Panc1 (cell line): ENCODE results near the gene PKNOX2. TPM values are rescaled to one million over a fixed set of nuclear protein-coding genes. Genes with fewer than 3 reads are reported as not detected.

Source experiments
- ATAC-seq: fragments of 200-7000 bp; cut with Tn5 transposase; 2 replicates; pipeline ENCODE4 v1.9.1; 2020; ENCODE audit warnings: mild to moderate bottlenecking, moderate library complexity
- BruUV-seq: library from RNA; stranded (reverse); fragments of 400-500 nt; replicated peaks from 2 replicates; lab custom pipeline; 2021; lab: Mats Ljungman, UMichigan
- CTCF ChIA-PET: fragments of 300-600 bp; sonication (Branson Sonifier 250); formaldehyde crosslinking; loops from one replicate; lab custom pipeline; 2022; ENCODE audit warnings: antibody characterized with exemption; lab: Charles Lee
- POLR2A ChIA-PET: fragments of 300-600 bp; sonication (Branson Sonifier 250); formaldehyde crosslinking; loops from one replicate; lab custom pipeline; 2022; ENCODE audit warnings: antibody characterized with exemption; lab: Charles Lee
- DNase-seq: peaks from one replicate; pipeline ENCODE4 v3.0.0-alpha.2; 2010; ENCODE audit warnings: low read depth, low spot score
- H3K27ac ChIP-seq: 2 replicates; pipeline ENCODE4 v1.5.1; 2011; ENCODE audit warnings: mild to moderate bottlenecking, low read length, inconsistent platforms
- H3K27me3 ChIP-seq: fragments of 200-500 bp; sonication (Bioruptor generic); 2 replicates; pipeline ENCODE4 v1.6.0; 2014; ENCODE audit warnings: low read length, inconsistent platforms; ENCODE audit not compliant: control insufficient read depth, insufficient read depth
- H3K36me3 ChIP-seq: fragments of 200-500 bp; sonication (Bioruptor generic); 2 replicates; pipeline ENCODE4 v1.5.1; 2014; ENCODE audit warnings: inconsistent platforms, mild to moderate bottlenecking, low read length, moderate library complexity; ENCODE audit not compliant: control insufficient read depth, insufficient read depth
- H3K4me1 ChIP-seq: 2 replicates; pipeline ENCODE4 v1.5.1; 2011; ENCODE audit warnings: inconsistent platforms, mild to moderate bottlenecking, low read length, moderate library complexity; ENCODE audit not compliant: control insufficient read depth, insufficient read depth
- H3K4me3 ChIP-seq, 2 experiments: 2 replicates each; pipeline ENCODE4 v1.5.1; 2011 to 2012; ENCODE audit warnings: low read depth in 2 of 2, low read length in 2 of 2, mild to moderate bottlenecking in 2 of 2, inconsistent platforms in 1 of 2, moderate library complexity in 1 of 2
- H3K9me3 ChIP-seq: fragments of 200-500 bp; sonication (Bioruptor generic); 2 replicates; pipeline ENCODE4 v1.5.1; 2014; ENCODE audit warnings: low read depth, mild to moderate bottlenecking, inconsistent platforms, low read length, moderate library complexity; ENCODE audit not compliant: control insufficient read depth, insufficient read depth
- POLR2AphosphoS5 ChIP-seq: IDR thresholded peaks from 2 replicates; pipeline ENCODE4 v1.6.1; 2012; ENCODE audit warnings: mild to moderate bottlenecking, low read depth, low read length, moderate library complexity
- SIN3A ChIP-seq: IDR thresholded peaks from 2 replicates; pipeline ENCODE4 v1.6.1; 2012; ENCODE audit warnings: low read depth, mild to moderate bottlenecking, low read length, moderate library complexity, borderline replicate concordance; ENCODE audit not compliant: insufficient read depth
- TCF7L2 ChIP-seq: IDR thresholded peaks from 2 replicates; pipeline ENCODE4 v1.6.1; 2011; ENCODE audit warnings: mild to moderate bottlenecking, low read depth, low read length, inconsistent platforms
- in situ Hi-C: cut with HindIII; loops from 2 replicates; pipeline ENCODE4 v1.10.0; 2016; ENCODE audit warnings: low sequenced_read_pairs, low pct_unique_long_range_greater_than_20kb
- intact Hi-C: fragments of 100-400 bp; cut with micrococcal nuclease; formaldehyde crosslinking; loops from one replicate; pipeline ENCODE4 v1.10.0; 2022; ENCODE audit not compliant: unreplicated experiment
- total RNA-seq: library from RNA; stranded (reverse); gene quantifications from one replicate; pipeline ENCODE4 v1.2.1, GENCODE V29; 2021; ENCODE audit not compliant: unreplicated experiment
- TF ChIP-seq, protein P1 (sequence below): fragments of 450-650 bp; IDR thresholded peaks from 2 replicates; pipeline ENCODE4 v1.5.1; 2017; ENCODE audit warnings: mild to moderate bottlenecking
- TF ChIP-seq, protein P2 (sequence below), 2 experiments: IDR thresholded peaks; 2 replicates each; pipeline ENCODE4 v1.6.1; 2011 to 2012; ENCODE audit warnings: low read depth in 2 of 2, control low read depth in 1 of 2, low read length in 1 of 2, mild to moderate bottlenecking in 1 of 2, moderate library complexity in 1 of 2; ENCODE audit not compliant: insufficient read depth in 1 of 2

PKNOX2 gene
- total RNA-seq, 1 experiment from 2014 or later, result not detected

DNA sequence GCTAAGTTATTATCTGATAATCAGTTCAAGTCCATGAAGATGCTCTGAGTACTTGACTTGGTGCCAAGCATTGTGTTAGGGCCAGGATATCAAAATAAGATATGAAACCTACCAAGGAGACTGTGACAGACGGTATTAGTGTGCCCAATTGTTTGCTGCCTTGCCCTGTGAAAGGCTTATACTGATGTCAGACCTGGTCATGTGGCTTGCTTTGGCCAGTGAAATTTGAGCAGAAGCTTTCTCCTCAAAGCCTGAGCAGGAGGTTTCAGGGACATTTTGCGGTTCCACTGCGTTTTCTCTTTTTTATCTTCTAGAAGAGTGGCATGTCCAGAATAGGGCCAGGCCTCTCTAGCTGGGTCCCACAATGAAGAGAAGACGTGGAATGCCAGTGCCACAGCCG is 15.8 kb upstream of the PKNOX2 start:
- TF ChIP-seq TCF7L2, result no peak
- TF ChIP-seq SIN3A, result no peak
- no peak for TF ChIP-seq POLR2AphosphoS5
- TF ChIP-seq, protein P1, sequence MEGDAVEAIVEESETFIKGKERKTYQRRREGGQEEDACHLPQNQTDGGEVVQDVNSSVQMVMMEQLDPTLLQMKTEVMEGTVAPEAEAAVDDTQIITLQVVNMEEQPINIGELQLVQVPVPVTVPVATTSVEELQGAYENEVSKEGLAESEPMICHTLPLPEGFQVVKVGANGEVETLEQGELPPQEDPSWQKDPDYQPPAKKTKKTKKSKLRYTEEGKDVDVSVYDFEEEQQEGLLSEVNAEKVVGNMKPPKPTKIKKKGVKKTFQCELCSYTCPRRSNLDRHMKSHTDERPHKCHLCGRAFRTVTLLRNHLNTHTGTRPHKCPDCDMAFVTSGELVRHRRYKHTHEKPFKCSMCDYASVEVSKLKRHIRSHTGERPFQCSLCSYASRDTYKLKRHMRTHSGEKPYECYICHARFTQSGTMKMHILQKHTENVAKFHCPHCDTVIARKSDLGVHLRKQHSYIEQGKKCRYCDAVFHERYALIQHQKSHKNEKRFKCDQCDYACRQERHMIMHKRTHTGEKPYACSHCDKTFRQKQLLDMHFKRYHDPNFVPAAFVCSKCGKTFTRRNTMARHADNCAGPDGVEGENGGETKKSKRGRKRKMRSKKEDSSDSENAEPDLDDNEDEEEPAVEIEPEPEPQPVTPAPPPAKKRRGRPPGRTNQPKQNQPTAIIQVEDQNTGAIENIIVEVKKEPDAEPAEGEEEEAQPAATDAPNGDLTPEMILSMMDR, result no peak
- TF ChIP-seq, protein P2, sequence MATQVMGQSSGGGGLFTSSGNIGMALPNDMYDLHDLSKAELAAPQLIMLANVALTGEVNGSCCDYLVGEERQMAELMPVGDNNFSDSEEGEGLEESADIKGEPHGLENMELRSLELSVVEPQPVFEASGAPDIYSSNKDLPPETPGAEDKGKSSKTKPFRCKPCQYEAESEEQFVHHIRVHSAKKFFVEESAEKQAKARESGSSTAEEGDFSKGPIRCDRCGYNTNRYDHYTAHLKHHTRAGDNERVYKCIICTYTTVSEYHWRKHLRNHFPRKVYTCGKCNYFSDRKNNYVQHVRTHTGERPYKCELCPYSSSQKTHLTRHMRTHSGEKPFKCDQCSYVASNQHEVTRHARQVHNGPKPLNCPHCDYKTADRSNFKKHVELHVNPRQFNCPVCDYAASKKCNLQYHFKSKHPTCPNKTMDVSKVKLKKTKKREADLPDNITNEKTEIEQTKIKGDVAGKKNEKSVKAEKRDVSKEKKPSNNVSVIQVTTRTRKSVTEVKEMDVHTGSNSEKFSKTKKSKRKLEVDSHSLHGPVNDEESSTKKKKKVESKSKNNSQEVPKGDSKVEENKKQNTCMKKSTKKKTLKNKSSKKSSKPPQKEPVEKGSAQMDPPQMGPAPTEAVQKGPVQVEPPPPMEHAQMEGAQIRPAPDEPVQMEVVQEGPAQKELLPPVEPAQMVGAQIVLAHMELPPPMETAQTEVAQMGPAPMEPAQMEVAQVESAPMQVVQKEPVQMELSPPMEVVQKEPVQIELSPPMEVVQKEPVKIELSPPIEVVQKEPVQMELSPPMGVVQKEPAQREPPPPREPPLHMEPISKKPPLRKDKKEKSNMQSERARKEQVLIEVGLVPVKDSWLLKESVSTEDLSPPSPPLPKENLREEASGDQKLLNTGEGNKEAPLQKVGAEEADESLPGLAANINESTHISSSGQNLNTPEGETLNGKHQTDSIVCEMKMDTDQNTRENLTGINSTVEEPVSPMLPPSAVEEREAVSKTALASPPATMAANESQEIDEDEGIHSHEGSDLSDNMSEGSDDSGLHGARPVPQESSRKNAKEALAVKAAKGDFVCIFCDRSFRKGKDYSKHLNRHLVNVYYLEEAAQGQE (IDR thresholded peaks at IDR 0.05; ENCODE audit: insufficient read depth in 1 of 2, low read depth in 2 of 2, low read length in 1 of 2), result no peak
- Histone ChIP-seq H3K36me3 (no peaks in the 10 kb centered on the region), H3K27ac (no peak overlapping the region), H3K27me3 (peaks cover 11% of the 10 kb centered on the region), H3K4me3 (no peak overlapping the region), H3K9me3 (no peaks in the 10 kb centered on the region), H3K4me1 (no peaks in the 10 kb centered on the region)
- no peak for DNase-seq
- in situ Hi-C loops, result no loop called here
- no peak for ATAC-seq
- CTCF ChIA-PET, result interaction anchor here (0.5 kb wide), 1 partner anchor 282 kb away, joined by 3 read pairs; no protein-coding TSS in a partner anchor
- BruUV-seq, result no TSS peak
- intact Hi-C loops, result no loop called here
- POLR2A ChIA-PET, result no interaction called here

DNA sequence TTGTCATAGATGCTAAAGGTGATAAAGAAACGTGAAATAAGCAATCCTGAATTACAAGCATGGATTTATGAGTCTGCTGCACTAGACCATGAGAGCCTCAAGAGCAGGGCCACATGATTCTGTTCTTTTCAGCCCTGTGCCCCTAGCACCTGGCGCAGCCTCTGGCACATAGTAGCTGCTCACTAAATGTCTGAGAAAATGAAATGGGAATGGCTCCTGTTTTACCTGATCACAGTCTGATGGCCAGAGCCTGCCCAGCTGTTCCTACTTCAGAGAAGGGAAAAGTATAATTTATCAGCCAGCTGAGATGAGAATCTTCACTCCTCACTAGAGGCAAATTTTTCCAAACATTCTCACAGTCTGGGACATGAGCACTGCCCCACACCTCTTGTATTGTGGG is 10.7 kb upstream of the PKNOX2 start:
- no peaks in the 10 kb centered on the region for H3K4me1 ChIP-seq
- ATAC-seq (peak; percentile 31; the same call in 1 of the 2 replicates), DNase-seq (no peak)
- intact Hi-C loops, result no loop called here
- POLR2A ChIA-PET, result no interaction called here
- H3K36me3 ChIP-seq, result no peaks in the 10 kb centered on the region
- TF ChIP-seq, protein P2 (IDR thresholded peaks at IDR 0.05; ENCODE audit: insufficient read depth in 1 of 2, low read depth in 2 of 2, low read length in 1 of 2), result no peak
- no peak for TF ChIP-seq SIN3A
- TF ChIP-seq, protein P1, result no peak
- TF ChIP-seq POLR2AphosphoS5, result no peak
- TF ChIP-seq TCF7L2, result no peak
- no TSS peak for BruUV-seq
- in situ Hi-C loops, result no loop called here
- CTCF ChIA-PET, result interaction anchor here (0.6 kb wide), 1 partner anchor 239 kb away, joined by 7 read pairs; no protein-coding TSS in a partner anchor
- peaks cover 20% of the 10 kb centered on the region for H3K27me3 ChIP-seq
- no peaks in the 10 kb centered on the region for H3K9me3 ChIP-seq
- H3K27ac ChIP-seq, result no peak overlapping the region
- H3K4me3 ChIP-seq, result no peak overlapping the region
